HS-5 (cell line): Measurements from ENCODE around the gene FBXO36.
A peak's percentile ranks its signal among the peaks of the same experiment; 100 is the strongest.

Source experiments
- DNase-seq: peaks from one replicate; pipeline ENCODE4 v3.0.0-alpha.2; 2012; ENCODE audit warnings: low read depth

Gene FBXO36

GRCh38 chr2:230050136-230050535, 127.8 kb downstream of the FBXO36 start:
- no peak for DNase-seq

DNA sequence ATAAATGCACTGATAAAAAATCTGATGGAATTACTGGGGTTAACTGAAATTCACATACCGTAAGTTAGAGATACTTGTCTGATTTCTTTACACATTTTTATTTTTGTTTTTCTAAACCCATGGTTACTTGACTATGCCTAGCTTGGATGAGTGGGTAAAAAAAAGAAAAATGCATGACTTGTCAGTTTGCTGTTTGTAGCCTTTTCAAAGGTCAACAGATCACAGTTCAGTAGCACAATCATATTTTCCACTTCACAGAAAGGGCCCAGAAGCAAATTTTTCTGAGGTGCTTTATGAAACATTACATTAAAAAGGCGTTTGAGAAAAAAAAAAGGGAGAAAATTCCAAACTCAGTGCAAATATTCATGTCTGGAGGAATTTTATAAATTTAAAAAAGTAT, 130.0 kb downstream of the FBXO36 start:
- no peak for DNase-seq

- peak; percentile 46 for DNase-seq
These were observed 131.6 kb downstream of the FBXO36 start for GRCh38 chr2:230053753-230054478.

GRCh38 chr2:230060672-230061293, 138.5 kb downstream of the FBXO36 start:
- no peak for DNase-seq
